AG04450 (cell line): ENCODE measurements around the gene C1QTNF1. TPM values are rescaled to one million over a fixed set of nuclear protein-coding genes. Genes with fewer than 3 reads are reported as not detected.
A peak's percentile ranks its signal among the peaks of the same experiment; 100 is the strongest.

ENCODE experiments used
- CTCF ChIA-PET: fragments of 300-600, 350-600 bp; formaldehyde crosslinking; extraction: SDS; loops from one replicate; lab custom pipeline; 2022; ENCODE audit warnings: antibody characterized with exemption, inconsistent platforms; lab: Charles Lee
- POLR2A ChIA-PET: fragments of 350-600 bp; formaldehyde crosslinking; extraction: SDS; loops from one replicate; lab custom pipeline; 2021; ENCODE audit warnings: antibody characterized with exemption, inconsistent platforms; lab: Yijun Ruan, JAX
- DNase-seq: peaks from one replicate; pipeline ENCODE4 v3.0.0-alpha.2; 2011; ENCODE audit warnings: low read depth, low spot score
- H3K27ac ChIP-seq: one replicate; pipeline ENCODE4 v1.5.1; 2012; ENCODE audit warnings: low read depth, low read length, control low read depth
- H3K27me3 ChIP-seq: one replicate; pipeline ENCODE4 v1.6.0; 2012; ENCODE audit warnings: low read length; ENCODE audit not compliant: control insufficient read depth, insufficient read depth
- H3K4me3 ChIP-seq: 2 replicates; pipeline ENCODE4 v1.5.1; 2011; ENCODE audit warnings: mild to moderate bottlenecking, low read depth, low read length, control low read depth
- H3K9me3 ChIP-seq: 2 replicates; pipeline ENCODE4 v1.5.1; 2012; ENCODE audit warnings: low read length; ENCODE audit not compliant: control insufficient read depth, insufficient read depth
- polyA plus RNA-seq: library from polyadenylated mRNA; depleted of rRNA; stranded (reverse); fragments of >200 nt; gene quantifications from 2 replicates; pipeline ENCODE4 v1.2.3, GENCODE V29; 2011
- TF ChIP-seq, protein P1 (sequence below): IDR thresholded peaks from 2 replicates; pipeline ENCODE4 v1.5.1; 2011; ENCODE audit warnings: low read depth, low read length, control low read depth, inconsistent platforms

Gene C1QTNF1
- polyA plus RNA-seq, 1 experiment = 15.4 TPM

DNA sequence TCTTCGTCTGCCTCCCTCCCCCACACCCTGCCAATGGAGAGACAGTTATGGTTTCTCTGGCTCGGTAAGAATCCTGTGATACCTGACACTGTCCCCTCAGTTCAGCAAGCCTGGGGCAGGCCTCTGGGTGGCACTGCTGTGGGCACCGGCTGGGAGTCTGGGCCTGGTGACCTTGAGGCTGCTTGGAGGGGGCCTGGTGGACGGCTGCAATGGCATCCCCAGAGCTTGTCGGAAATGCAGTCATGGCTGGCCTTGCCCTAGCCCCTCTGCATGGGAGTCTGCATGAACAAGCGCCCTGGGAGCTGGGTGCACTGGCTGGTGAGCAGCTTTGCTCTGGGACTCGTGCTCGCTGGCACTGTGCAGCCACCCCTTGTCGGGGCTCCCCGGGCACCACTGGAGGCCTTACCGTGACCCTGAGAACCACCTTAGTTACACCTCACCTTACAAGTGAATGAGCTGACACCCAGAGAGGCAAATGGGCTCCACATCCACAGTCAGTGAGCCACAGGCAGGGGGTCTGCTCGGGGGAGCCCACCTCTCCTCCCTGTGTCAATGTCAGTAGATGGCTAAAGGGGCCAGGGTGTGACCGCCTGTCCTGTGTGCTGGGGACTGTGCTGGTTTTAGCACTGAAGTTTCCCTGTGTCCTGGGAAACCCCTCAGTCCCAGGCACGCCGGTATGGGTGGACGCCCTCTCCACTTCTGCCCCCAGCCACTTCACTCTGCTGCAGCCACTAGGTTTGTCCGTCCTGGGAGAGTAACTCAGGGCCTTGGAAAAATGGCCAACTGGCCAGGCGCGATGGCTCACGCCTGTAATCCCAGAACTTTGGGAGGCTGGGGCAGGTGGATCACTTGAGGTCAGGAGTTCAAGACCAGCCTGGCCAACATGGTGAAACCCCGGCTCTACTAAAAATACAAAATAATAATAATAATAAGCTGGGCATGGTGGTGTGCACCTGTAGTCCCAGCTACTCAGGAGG lies 45.7 kb upstream of the C1QTNF1 start:
- TF ChIP-seq, protein P1, sequence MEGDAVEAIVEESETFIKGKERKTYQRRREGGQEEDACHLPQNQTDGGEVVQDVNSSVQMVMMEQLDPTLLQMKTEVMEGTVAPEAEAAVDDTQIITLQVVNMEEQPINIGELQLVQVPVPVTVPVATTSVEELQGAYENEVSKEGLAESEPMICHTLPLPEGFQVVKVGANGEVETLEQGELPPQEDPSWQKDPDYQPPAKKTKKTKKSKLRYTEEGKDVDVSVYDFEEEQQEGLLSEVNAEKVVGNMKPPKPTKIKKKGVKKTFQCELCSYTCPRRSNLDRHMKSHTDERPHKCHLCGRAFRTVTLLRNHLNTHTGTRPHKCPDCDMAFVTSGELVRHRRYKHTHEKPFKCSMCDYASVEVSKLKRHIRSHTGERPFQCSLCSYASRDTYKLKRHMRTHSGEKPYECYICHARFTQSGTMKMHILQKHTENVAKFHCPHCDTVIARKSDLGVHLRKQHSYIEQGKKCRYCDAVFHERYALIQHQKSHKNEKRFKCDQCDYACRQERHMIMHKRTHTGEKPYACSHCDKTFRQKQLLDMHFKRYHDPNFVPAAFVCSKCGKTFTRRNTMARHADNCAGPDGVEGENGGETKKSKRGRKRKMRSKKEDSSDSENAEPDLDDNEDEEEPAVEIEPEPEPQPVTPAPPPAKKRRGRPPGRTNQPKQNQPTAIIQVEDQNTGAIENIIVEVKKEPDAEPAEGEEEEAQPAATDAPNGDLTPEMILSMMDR = no peak
- POLR2A ChIA-PET = no interaction called here
- Histone ChIP-seq H3K27ac (no peak overlapping the region), H3K9me3 (no peaks in the 10 kb centered on the region; the same call in 1 of the 2 replicates), H3K27me3 (no peaks in the 10 kb centered on the region), H3K4me3 (peak overlapping the region; percentile 25)
- DNase-seq = no peak
- CTCF ChIA-PET = interaction anchor here (0.7 to 0.9 kb wide), 3 partner anchors 15 to 77 kb away, joined by 3 to 4 read pairs (median 3); no protein-coding TSS in a partner anchor

DNA sequence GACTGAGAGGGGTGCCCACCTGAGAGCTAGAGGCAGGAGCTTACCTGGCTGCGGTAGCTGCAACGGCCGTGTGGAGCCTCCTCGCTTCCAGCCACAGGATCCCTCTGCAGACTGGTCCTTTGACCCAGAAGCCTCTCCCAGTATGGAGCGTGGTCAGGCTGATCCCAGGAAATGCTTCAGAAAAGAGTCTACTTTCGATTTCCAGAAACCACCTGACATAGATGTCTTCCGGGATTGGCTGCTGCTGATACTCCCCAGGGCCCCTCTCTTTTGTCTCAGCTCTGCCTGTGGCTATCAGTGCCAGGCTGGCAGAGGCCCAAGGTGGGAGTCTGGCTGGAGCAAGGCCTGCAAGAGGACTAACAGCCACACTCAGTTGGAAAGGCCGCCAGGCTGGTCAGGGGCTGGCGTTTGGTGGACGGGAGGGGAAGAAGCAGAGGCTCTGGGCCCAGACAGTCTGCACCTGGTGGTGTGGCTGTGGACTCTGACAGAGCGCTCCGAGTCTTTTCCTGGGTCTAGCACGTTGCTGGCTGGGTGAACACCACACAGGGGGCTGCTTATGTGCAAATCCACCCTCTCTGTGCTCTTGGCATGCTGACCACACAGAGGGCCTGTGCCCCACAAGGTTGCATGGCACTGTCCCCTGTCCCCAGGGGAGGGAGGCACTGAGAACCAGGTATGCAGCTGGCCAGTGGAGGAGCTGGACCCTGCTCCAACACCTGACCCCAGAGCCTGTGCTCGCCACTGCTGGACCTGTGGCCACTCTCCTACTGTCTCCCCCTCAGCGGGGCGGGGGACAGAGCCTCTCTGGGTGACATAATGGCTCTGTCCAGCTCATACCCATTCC lies 44.0 kb upstream of the C1QTNF1 start, which contains the start of gene LGALS3BP:
LGALS3BP (minus strand) TSS at position 144 of the 844 bp plus-strand sequence. CDS start 2,732 bp downstream, outside the sequence.
- no peaks in the 10 kb centered on the region; the same call in 1 of the 2 replicates for H3K9me3 ChIP-seq
- CTCF ChIA-PET = interaction anchor here (0.8 to 0.9 kb wide), 2 partner anchors 9 to 127 kb away, joined by 3 read pairs; no protein-coding TSS in a partner anchor
- H3K27ac ChIP-seq = peak within 1 kb of the TSS; percentile 70
- DNase-seq = peak; percentile 48
- H3K27me3 ChIP-seq = no peaks in the 10 kb centered on the region
- POLR2A ChIA-PET = interaction anchor here (0.6 to 1.0 kb wide), 2 partner anchors 65 to 97 kb away, joined by 3 read pairs; no protein-coding TSS in a partner anchor
- TF ChIP-seq, protein P1 = no peak
- H3K4me3 ChIP-seq = peak within 1 kb of the TSS; percentile 56

DNA sequence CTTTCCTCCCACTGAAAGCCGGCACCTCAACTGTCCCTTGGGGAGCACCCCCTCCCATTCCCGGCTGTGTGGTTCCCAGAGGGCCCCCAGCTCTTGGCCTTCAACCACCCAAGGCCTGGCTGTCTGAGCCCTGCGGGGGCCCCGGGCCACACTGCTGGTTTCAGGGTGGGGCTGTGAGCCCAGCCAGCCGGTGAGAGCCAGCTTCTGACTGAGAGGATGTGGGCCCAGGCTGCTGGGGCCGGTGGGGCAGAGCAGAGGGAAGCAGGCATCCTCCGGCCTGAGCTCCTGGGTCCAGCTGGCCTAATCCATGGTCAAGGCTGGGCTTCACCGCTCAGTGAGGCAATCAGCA lies 43.4 kb upstream of the C1QTNF1 start:
- Histone ChIP-seq H3K9me3 (no peaks in the 10 kb centered on the region; the same call in 1 of the 2 replicates), H3K27me3 (no peaks in the 10 kb centered on the region), H3K27ac (no peak overlapping the region), H3K4me3 (no peak overlapping the region)
- ChIA-PET POLR2A (no interaction called here), CTCF (interaction anchor here (0.8 to 0.9 kb wide), 2 partner anchors 10 to 128 kb away, joined by 3 read pairs; no protein-coding TSS in a partner anchor)
- DNase-seq = no peak
- TF ChIP-seq, protein P1 = no peak

DNA sequence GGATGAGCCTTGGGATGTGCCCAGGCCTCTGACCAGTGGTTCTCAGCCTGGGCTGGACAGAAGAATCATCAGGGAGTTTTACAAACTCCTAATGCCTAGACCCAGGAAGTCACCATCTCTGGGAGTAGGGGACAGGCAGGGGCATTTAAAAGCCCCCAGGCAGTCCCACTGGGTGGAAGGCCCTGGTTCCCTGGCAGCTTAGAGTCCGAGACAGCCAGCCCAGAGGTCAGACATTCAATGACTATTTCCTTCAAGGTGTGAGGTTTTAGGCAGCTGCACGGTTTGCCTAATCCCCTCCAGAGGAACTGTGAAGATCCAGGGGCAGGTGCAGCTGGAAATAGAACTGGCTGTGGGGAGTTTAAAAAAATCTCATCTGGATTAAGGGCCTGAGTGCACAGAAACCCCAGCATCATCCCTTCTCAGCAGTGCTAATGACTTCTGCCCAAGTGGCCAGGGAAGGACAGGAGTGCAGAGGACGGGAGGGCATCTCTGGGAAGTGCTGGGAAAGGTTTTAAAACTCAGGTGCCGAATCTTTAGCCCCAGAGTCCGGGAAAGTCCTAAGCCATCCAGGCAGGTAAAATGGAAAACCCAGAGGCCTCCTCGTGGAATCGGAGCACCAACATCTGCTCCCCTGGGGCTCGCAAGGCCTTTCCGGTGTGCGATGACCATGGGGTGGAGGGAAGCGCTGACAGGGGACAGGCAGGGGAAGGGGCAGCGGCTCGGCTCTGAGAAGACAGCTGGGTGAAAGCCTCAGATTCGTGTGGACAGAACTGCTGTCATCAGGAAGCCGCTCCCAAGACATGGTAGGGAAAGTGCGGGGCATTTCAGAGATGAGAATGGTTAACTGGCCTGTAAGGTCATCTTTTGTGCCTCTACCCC lies 42.7 kb upstream of the C1QTNF1 start:
- H3K4me3 ChIP-seq = no peak overlapping the region
- TF ChIP-seq, protein P1 = no peak
- H3K27ac ChIP-seq = no peak overlapping the region
- CTCF ChIA-PET = interaction anchor here (0.9 kb wide), 1 partner anchor 128 kb away, joined by 3 read pairs; no protein-coding TSS in a partner anchor
- no peaks in the 10 kb centered on the region; the same call in 1 of the 2 replicates for H3K9me3 ChIP-seq
- DNase-seq = no peak
- POLR2A ChIA-PET = no interaction called here
- no peaks in the 10 kb centered on the region for H3K27me3 ChIP-seq
